DND-41 (cell line): ENCODE data around the gene ISCA1.

Experiments
- ATAC-seq: fragments of 200-7000 bp; cut with Tn5 transposase; 3 replicates; pipeline ENCODE4 v1.9.1; 2021; ENCODE audit warnings: low read depth; ENCODE audit not compliant: insufficient read depth
- DNase-seq: peaks from one replicate; pipeline ENCODE4 v3.0.0-alpha.2; 2020
- H2AFZ ChIP-seq: 2 replicates; pipeline ENCODE4 v1.6.0; 2012; ENCODE audit warnings: low read depth, low read length
- H3K27ac ChIP-seq: 2 replicates; pipeline ENCODE4 v1.5.1; 2012; ENCODE audit warnings: low read length, inconsistent platforms
- H3K27me3 ChIP-seq: fragments of 200-600 bp; sonication (generic); 2 replicates; pipeline ENCODE4 v1.6.0; 2012; ENCODE audit warnings: low read length, mild to moderate bottlenecking, inconsistent platforms; ENCODE audit not compliant: insufficient read depth, poor library complexity
- H3K36me3 ChIP-seq: 2 replicates; pipeline ENCODE4 v1.5.1; 2012; ENCODE audit warnings: low read length, inconsistent platforms; ENCODE audit not compliant: insufficient read depth
- H3K4me1 ChIP-seq: 2 replicates; pipeline ENCODE4 v1.5.1; 2012; ENCODE audit warnings: mild to moderate bottlenecking, low read length; ENCODE audit not compliant: insufficient read depth
- H3K4me2 ChIP-seq: 2 replicates; pipeline ENCODE4 v1.6.0; 2012; ENCODE audit warnings: mild to moderate bottlenecking, moderate library complexity, low read length, inconsistent platforms; ENCODE audit not compliant: insufficient read depth
- H3K4me3 ChIP-seq, 2 experiments: fragments of 200-600 bp in 1 of 2; shearing (Covaris generic) in 1 of 2; 2 replicates each; pipeline ENCODE4 v1.5.1; 2012 to 2016; ENCODE audit warnings: inconsistent platforms in 2 of 2, low read length in 2 of 2, mild to moderate bottlenecking in 2 of 2, low read depth in 1 of 2, moderate library complexity in 1 of 2
- H3K79me2 ChIP-seq: 2 replicates; pipeline ENCODE4 v1.6.0; 2012; ENCODE audit warnings: low read length, inconsistent platforms; ENCODE audit not compliant: insufficient read depth
- H3K9ac ChIP-seq: 2 replicates; pipeline ENCODE4 v1.6.0; 2012; ENCODE audit warnings: low read depth, mild to moderate bottlenecking, inconsistent platforms, low read length, moderate library complexity
- H3K9me3 ChIP-seq: 2 replicates; pipeline ENCODE4 v1.5.1; 2012; ENCODE audit warnings: low read length, moderate library complexity, mild to moderate bottlenecking, inconsistent platforms; ENCODE audit not compliant: insufficient read depth, severe bottlenecking
- H4K20me1 ChIP-seq: 2 replicates; pipeline ENCODE4 v1.6.0; 2012; ENCODE audit warnings: low read length; ENCODE audit not compliant: insufficient read depth
- EZH2 ChIP-seq: IDR thresholded peaks from 3 replicates; pipeline ENCODE4 v1.6.1; 2012; ENCODE audit warnings: borderline replicate concordance, low read depth, mild to moderate bottlenecking, moderate library complexity, low read length, inconsistent platforms; ENCODE audit not compliant: severe bottlenecking
- TF ChIP-seq, protein P1 (sequence below): IDR thresholded peaks from 2 replicates; pipeline ENCODE4 v1.5.1; 2012; ENCODE audit warnings: borderline replicate concordance, low read length, moderate library complexity, mild to moderate bottlenecking; ENCODE audit not compliant: poor library complexity, severe bottlenecking; ENCODE audit errors: extremely low read depth

Gene ISCA1

GRCh38 chr9:86282077-86282978 is at the start of gene ISCA1:
Gene ISCA1, minus strand, starts transcription at chr9:86282538. Its CDS starts 80 bp downstream, at chr9:86282458.
- DNase-seq (peak; percentile 96), ATAC-seq (peak; percentile 88)
- no peak for TF ChIP-seq EZH2
- TF ChIP-seq, protein P1, sequence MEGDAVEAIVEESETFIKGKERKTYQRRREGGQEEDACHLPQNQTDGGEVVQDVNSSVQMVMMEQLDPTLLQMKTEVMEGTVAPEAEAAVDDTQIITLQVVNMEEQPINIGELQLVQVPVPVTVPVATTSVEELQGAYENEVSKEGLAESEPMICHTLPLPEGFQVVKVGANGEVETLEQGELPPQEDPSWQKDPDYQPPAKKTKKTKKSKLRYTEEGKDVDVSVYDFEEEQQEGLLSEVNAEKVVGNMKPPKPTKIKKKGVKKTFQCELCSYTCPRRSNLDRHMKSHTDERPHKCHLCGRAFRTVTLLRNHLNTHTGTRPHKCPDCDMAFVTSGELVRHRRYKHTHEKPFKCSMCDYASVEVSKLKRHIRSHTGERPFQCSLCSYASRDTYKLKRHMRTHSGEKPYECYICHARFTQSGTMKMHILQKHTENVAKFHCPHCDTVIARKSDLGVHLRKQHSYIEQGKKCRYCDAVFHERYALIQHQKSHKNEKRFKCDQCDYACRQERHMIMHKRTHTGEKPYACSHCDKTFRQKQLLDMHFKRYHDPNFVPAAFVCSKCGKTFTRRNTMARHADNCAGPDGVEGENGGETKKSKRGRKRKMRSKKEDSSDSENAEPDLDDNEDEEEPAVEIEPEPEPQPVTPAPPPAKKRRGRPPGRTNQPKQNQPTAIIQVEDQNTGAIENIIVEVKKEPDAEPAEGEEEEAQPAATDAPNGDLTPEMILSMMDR = no peak
- H3K79me2 ChIP-seq = peaks cover 49% of the 10 kb centered on the region
- peak within 1 kb of the TSS; percentile 80 for H2AFZ ChIP-seq
- H3K9me3 ChIP-seq = no peaks in the 10 kb centered on the region
- peak within 1 kb of the TSS; percentile 97 for H3K4me2 ChIP-seq
- peak within 1 kb of the TSS; percentile 96 for H3K9ac ChIP-seq
- peak within 1 kb of the TSS; percentile 89 for H3K27ac ChIP-seq
- H4K20me1 ChIP-seq = peaks cover 12% of the 10 kb centered on the region; the same call in 1 of the 2 replicates
- peaks cover 29% of the 10 kb centered on the region for H3K4me1 ChIP-seq
- no peaks in the 10 kb centered on the region for H3K27me3 ChIP-seq
- peaks cover 11% of the 10 kb centered on the region for H3K36me3 ChIP-seq
- H3K4me3 ChIP-seq = peak within 1 kb of the TSS; percentile 69 to 100

GRCh38 chr9:86330186-86330585 is 47.8 kb upstream of the ISCA1 start:
- no peaks in the 10 kb centered on the region for H3K9me3 ChIP-seq
- H3K27ac ChIP-seq = no peak overlapping the region
- no peak for ATAC-seq
- H2AFZ ChIP-seq = no peak overlapping the region
- no peak for TF ChIP-seq EZH2
- TF ChIP-seq, protein P1 = no peak
- H4K20me1 ChIP-seq = no peaks in the 10 kb centered on the region
- H3K4me3 ChIP-seq = no peak overlapping the region
- H3K4me2 ChIP-seq = no peak overlapping the region
- no peaks in the 10 kb centered on the region for H3K79me2 ChIP-seq
- H3K36me3 ChIP-seq = peaks cover 40% of the 10 kb centered on the region
- H3K4me1 ChIP-seq = no peaks in the 10 kb centered on the region
- no peaks in the 10 kb centered on the region for H3K27me3 ChIP-seq
- H3K9ac ChIP-seq = no peak overlapping the region
- DNase-seq = no peak

DNA sequence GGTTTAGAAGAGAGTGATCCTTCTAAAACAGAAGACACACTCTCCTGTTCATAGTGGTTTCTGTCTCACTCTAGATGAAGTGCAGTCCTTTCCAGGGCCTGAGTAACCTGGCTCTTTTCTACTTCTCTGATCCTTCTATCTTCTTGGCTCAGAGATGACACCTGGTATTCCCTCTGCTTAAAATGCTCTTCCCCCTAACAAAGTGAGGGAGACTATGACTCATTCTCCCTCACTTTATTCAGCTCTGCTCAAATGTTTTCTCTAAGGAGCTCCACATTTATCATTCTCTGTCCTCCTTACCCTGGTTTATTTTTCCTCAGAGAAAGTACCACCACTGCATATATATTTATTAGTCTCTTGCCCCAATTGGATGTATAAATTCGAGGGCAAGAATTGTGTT is 47.3 kb upstream of the ISCA1 start:
- TF ChIP-seq, protein P1 = no peak
- no peak for TF ChIP-seq EZH2

More for the DNA sequence above, 47.3 kb upstream of the ISCA1 start:
- no peak for ATAC-seq
- DNase-seq = no peak
- Histone ChIP-seq H3K79me2 (no peaks in the 10 kb centered on the region), H3K9me3 (no peaks in the 10 kb centered on the region), H3K4me3 (no peak overlapping the region), H3K4me1 (no peaks in the 10 kb centered on the region), H4K20me1 (no peaks in the 10 kb centered on the region), H3K9ac (no peak overlapping the region), H3K36me3 (peaks cover 40% of the 10 kb centered on the region), H2AFZ (no peak overlapping the region), H3K4me2 (no peak overlapping the region), H3K27me3 (no peaks in the 10 kb centered on the region), H3K27ac (no peak overlapping the region)
